ENCODE results near the gene RIMS3.

DNA sequence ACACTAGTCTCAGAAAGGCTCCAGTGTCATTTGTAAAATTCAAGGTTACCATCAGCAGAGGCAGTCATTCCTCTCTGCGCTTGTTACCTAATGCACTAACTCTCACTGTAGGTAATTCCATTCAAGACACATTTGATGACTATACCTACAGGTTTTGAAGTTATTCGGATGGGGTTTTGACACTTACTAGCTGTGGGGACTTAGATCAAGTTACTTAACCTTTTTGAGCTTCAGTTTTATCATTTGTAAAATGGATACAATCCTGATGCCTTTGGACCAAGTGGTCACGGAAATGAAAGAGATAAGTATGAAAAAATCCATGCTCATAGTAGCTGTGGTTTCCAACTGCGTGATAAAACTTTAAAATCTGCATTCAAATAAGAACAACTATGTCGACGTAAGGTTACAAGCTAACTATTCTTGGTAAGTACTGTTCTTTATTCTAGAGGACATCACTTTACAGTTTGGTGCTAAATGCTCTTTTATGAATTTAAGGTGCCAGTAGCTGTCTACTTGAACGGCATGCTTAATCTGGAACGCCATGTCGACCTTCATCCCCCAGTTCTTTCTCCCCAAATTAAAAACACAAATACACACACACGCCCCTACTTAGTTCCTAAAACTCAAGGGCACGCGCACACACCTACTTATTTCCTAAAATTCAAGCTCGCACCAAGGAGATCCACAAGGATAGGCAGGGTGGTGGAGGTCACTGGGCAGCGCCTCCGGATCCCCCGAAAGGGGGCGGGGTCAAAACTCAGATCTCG, 25.5 kb upstream of the RIMS3 start:
- no peak for TF ChIP-seq POLR2AphosphoS5 (IDR thresholded peaks at IDR 0.05)
- no peak for TF ChIP-seq POLR2A (IDR thresholded peaks at IDR 0.05)
